ENCODE measurements around the gene ASIP. TPM values are rescaled to one million over a fixed set of nuclear protein-coding genes. Genes with fewer than 3 reads are reported as not detected.
"Not testable (repeated sequence)": the region's sequence is repeated elsewhere in the genome, so short reads cannot be mapped to it uniquely, and the experiment has no call there.

ASIP gene
- polyA plus RNA-seq, 1 donor (not counting 4 experiments of a cell fraction or from before 2014, with no cell fraction given): not detected

DNA sequence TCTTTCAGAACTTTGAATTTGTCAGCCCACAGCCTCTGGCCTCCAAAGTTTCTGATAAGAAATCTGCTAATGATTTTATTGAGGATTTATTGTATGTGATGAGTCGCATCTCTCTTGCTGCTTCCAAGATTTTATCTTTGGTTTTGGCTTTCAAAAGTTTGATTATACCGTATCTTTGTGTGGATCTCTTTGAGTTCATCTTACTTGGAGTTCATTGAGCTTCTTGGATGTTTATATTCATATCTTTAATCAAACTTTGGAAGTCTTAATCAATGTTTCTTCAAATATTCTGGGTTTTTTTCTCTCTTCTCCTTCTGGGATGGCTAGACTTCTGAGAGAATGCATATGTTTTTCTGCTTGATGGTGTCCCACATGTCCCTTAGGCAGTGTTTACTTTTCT is 3.3 kb upstream of the ASIP start:
- Histone ChIP-seq H3K4me2 (ENCODE audit: control insufficient read depth, extremely low read depth, insufficient read depth, low read depth, low read length) (no peak overlapping the region), H3K27ac (ENCODE audit: control insufficient read depth, insufficient read depth, low read length) (no peak overlapping the region), H3K79me2 (ENCODE audit: control insufficient read depth, insufficient read depth, low read length) (no peaks in the 10 kb centered on the region), H3K36me3 (ENCODE audit: control insufficient read depth in 2 of 2, extremely low read depth in 1 of 2, insufficient read depth in 2 of 2, low read length in 2 of 2) (no peaks in the 10 kb centered on the region), H2AFZ (ENCODE audit: control insufficient read depth, low read length) (no peak overlapping the region), H4K20me1 (ENCODE audit: control insufficient read depth, extremely low read depth, insufficient read depth, low read length) (no peaks in the 10 kb centered on the region), H3K9ac (ENCODE audit: control insufficient read depth, extremely low read depth, insufficient read depth, low read length) (no peak overlapping the region), H3K27me3 (ENCODE audit: control insufficient read depth, extremely low read depth, insufficient read depth, low read length) (peaks cover 30% of the 10 kb centered on the region), H3K4me1 (ENCODE audit: control insufficient read depth, extremely low read depth, insufficient read depth, low read length) (no peaks in the 10 kb centered on the region), H3K9me1 (ENCODE audit: control insufficient read depth, extremely low read depth, insufficient read depth, low read length) (no peaks in the 10 kb centered on the region), H3K4me3 (ENCODE audit: control insufficient read depth in 2 of 3, extremely low read depth in 1 of 3, insufficient read depth in 2 of 3, low read depth in 1 of 3, low read length in 3 of 3) (no peak overlapping the region), H3K9me3 (ENCODE audit: control insufficient read depth, low read depth, low read length) (no peaks in the 10 kb centered on the region)
- no peak for TF ChIP-seq EZH2 (IDR thresholded peaks at IDR 0.05; ENCODE audit: low read length)
- TF ChIP-seq, protein P1, sequence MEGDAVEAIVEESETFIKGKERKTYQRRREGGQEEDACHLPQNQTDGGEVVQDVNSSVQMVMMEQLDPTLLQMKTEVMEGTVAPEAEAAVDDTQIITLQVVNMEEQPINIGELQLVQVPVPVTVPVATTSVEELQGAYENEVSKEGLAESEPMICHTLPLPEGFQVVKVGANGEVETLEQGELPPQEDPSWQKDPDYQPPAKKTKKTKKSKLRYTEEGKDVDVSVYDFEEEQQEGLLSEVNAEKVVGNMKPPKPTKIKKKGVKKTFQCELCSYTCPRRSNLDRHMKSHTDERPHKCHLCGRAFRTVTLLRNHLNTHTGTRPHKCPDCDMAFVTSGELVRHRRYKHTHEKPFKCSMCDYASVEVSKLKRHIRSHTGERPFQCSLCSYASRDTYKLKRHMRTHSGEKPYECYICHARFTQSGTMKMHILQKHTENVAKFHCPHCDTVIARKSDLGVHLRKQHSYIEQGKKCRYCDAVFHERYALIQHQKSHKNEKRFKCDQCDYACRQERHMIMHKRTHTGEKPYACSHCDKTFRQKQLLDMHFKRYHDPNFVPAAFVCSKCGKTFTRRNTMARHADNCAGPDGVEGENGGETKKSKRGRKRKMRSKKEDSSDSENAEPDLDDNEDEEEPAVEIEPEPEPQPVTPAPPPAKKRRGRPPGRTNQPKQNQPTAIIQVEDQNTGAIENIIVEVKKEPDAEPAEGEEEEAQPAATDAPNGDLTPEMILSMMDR (optimal IDR thresholded peaks at IDR 0.05 in 1 of 3, IDR thresholded peaks at IDR 0.05 in 1 of 3, conservative IDR thresholded peaks at IDR 0.05 in 1 of 3; ENCODE audit: extremely low read depth in 1 of 3, insufficient read depth in 2 of 3, low read length in 3 of 3): no peak
- FAIRE-seq: no peak
- dilution Hi-C loops (cut with MboI; ENCODE audit: extremely low pct_ligation_motif_present, low sequenced_read_pairs): no loop called here
- DNase-seq (ENCODE audit: low read depth, low spot score): no peak

DNA sequence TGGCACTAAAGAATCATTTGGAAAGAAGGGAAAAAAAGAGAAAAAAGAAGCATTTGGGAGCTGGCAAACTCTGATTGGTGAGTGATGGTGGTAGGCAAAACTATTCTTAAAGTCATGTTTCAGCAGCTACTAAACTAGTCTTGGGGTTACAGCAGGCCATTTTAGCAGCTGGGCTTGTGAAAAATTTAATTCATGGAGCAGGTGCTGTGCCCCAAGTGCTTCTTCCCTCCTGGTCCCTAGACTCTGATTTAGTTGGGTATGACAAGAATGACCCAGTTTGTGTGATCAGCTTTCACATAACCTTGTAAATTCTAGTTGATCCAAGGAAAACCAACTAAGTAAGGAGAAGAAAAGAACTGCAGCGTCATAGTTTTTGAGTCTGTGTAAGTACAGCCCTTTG is 1.1 kb upstream of the ASIP start:
- no peak overlapping the region for H3K9ac ChIP-seq (ENCODE audit: control insufficient read depth, extremely low read depth, insufficient read depth, low read length)
- no peaks in the 10 kb centered on the region for H3K36me3 ChIP-seq (ENCODE audit: control insufficient read depth in 2 of 2, extremely low read depth in 1 of 2, insufficient read depth in 2 of 2, low read length in 2 of 2)
- TF ChIP-seq, protein P1 (optimal IDR thresholded peaks at IDR 0.05 in 1 of 3, IDR thresholded peaks at IDR 0.05 in 1 of 3, conservative IDR thresholded peaks at IDR 0.05 in 1 of 3; ENCODE audit: extremely low read depth in 1 of 3, insufficient read depth in 2 of 3, low read length in 3 of 3): no peak
- TF ChIP-seq EZH2 (IDR thresholded peaks at IDR 0.05; ENCODE audit: low read length): no peak
- no peak for FAIRE-seq
- no peak for DNase-seq (ENCODE audit: low read depth, low spot score)
- dilution Hi-C loops (cut with MboI; ENCODE audit: extremely low pct_ligation_motif_present, low sequenced_read_pairs): no loop called here
- no peak overlapping the region for H3K27ac ChIP-seq (ENCODE audit: control insufficient read depth, insufficient read depth, low read length)
- H3K4me2 ChIP-seq (ENCODE audit: control insufficient read depth, extremely low read depth, insufficient read depth, low read depth, low read length): no peak overlapping the region
- no peak overlapping the region for H3K4me3 ChIP-seq (ENCODE audit: control insufficient read depth in 2 of 3, extremely low read depth in 1 of 3, insufficient read depth in 2 of 3, low read depth in 1 of 3, low read length in 3 of 3)
- H3K9me3 ChIP-seq (ENCODE audit: control insufficient read depth, low read depth, low read length): no peaks in the 10 kb centered on the region
- H3K9me1 ChIP-seq (ENCODE audit: control insufficient read depth, extremely low read depth, insufficient read depth, low read length): no peaks in the 10 kb centered on the region
- H2AFZ ChIP-seq (ENCODE audit: control insufficient read depth, low read length): no peak overlapping the region
- H3K79me2 ChIP-seq (ENCODE audit: control insufficient read depth, insufficient read depth, low read length): no peaks in the 10 kb centered on the region
- peaks cover 26% of the 10 kb centered on the region for H3K27me3 ChIP-seq (ENCODE audit: control insufficient read depth, extremely low read depth, insufficient read depth, low read length)
- H4K20me1 ChIP-seq (ENCODE audit: control insufficient read depth, extremely low read depth, insufficient read depth, low read length): no peaks in the 10 kb centered on the region
- H3K4me1 ChIP-seq (ENCODE audit: control insufficient read depth, extremely low read depth, insufficient read depth, low read length): no peaks in the 10 kb centered on the region

DNA sequence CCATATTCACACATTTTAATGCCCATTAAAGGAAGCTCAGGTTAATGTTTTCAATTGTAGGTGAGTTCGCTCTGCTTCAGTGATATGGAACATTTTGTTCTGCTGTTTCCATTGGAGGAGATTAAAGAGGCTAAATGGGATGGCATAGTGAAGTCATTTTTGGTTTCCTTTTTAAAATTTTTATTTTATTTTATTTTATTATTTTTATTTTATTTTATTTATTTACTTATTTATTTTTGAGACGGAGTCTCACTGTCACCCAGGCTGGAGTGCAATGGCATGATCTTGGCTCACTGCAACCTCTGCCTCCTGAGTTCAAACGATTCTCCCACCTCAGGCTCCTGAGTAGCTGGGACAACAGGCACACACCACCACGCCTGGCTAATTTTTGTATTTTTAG is 792 bp downstream of the ASIP start:
- H3K4me3 ChIP-seq (ENCODE audit: control insufficient read depth in 2 of 3, extremely low read depth in 1 of 3, insufficient read depth in 2 of 3, low read depth in 1 of 3, low read length in 3 of 3); FAIRE-seq; H3K36me3 ChIP-seq (ENCODE audit: control insufficient read depth in 2 of 2, extremely low read depth in 1 of 2, insufficient read depth in 2 of 2, low read length in 2 of 2); H3K79me2 ChIP-seq (ENCODE audit: control insufficient read depth, insufficient read depth, low read length); H4K20me1 ChIP-seq (ENCODE audit: control insufficient read depth, extremely low read depth, insufficient read depth, low read length); H3K4me1 ChIP-seq (ENCODE audit: control insufficient read depth, extremely low read depth, insufficient read depth, low read length); H3K4me2 ChIP-seq (ENCODE audit: control insufficient read depth, extremely low read depth, insufficient read depth, low read depth, low read length); H3K9me1 ChIP-seq (ENCODE audit: control insufficient read depth, extremely low read depth, insufficient read depth, low read length); DNase-seq (ENCODE audit: low read depth, low spot score); dilution Hi-C loops (cut with MboI; ENCODE audit: extremely low pct_ligation_motif_present, low sequenced_read_pairs); H3K27ac ChIP-seq (ENCODE audit: control insufficient read depth, insufficient read depth, low read length); H2AFZ ChIP-seq (ENCODE audit: control insufficient read depth, low read length); H3K9ac ChIP-seq (ENCODE audit: control insufficient read depth, extremely low read depth, insufficient read depth, low read length); H3K9me3 ChIP-seq (ENCODE audit: control insufficient read depth, low read depth, low read length): not testable (repeated sequence)
- H3K27me3 ChIP-seq (ENCODE audit: control insufficient read depth, extremely low read depth, insufficient read depth, low read length): peaks cover 26% of the 10 kb centered on the region

All from keratinocyte (primary cell).